MM.1S (cell line): Measurements from ENCODE around the gene KCNQ5.

ENCODE experiments used
- DNase-seq: peaks from one replicate; pipeline ENCODE4 v3.0.0-alpha.2; 2015
- H2AFZ ChIP-seq: fragments of 300-600 bp; sonication (generic); 2 replicates; pipeline ENCODE4 v1.6.0; 2016; ENCODE audit warnings: antibody characterized with exemption, low read length
- H3F3A ChIP-seq: fragments of 300-600 bp; sonication (generic); 2 replicates; pipeline ENCODE4 v1.6.1; 2016; ENCODE audit warnings: mild to moderate bottlenecking, antibody characterized with exemption, low read length, moderate library complexity, mixed read lengths; ENCODE audit not compliant: insufficient read depth
- H3K27ac ChIP-seq: fragments of 300-600 bp; sonication (generic); 2 replicates; pipeline ENCODE4 v1.5.1; 2016; ENCODE audit warnings: mild to moderate bottlenecking, low read length
- H3K27me3 ChIP-seq: fragments of 300-600 bp; sonication (generic); replicated peaks from 2 replicates; pipeline ENCODE4 v1.6.0; 2016; ENCODE audit warnings: low read length; ENCODE audit not compliant: insufficient read depth
- H3K36me3 ChIP-seq: fragments of 300-600 bp; sonication (generic); replicated peaks from 2 replicates; pipeline ENCODE4 v1.6.1; 2016; ENCODE audit warnings: mild to moderate bottlenecking, low read length, mixed read lengths; ENCODE audit not compliant: insufficient read depth
- H3K4me1 ChIP-seq: fragments of 300-600 bp; sonication (generic); 2 replicates; pipeline ENCODE4 v1.6.1; 2016; ENCODE audit warnings: low read length, mixed read lengths
- H3K4me2 ChIP-seq: fragments of 300-600 bp; sonication (generic); 2 replicates; pipeline ENCODE4 v1.6.0; 2016; ENCODE audit warnings: low read depth, low read length
- H3K4me3 ChIP-seq: fragments of 300-600 bp; sonication (generic); 2 replicates; pipeline ENCODE4 v1.5.1; 2016; ENCODE audit warnings: low read length, mixed read lengths
- H3K79me2 ChIP-seq: fragments of 300-600 bp; sonication (generic); 2 replicates; pipeline ENCODE4 v1.6.1; 2016; ENCODE audit warnings: mixed run types, low read length, mixed read lengths
- H3K9ac ChIP-seq: fragments of 300-600 bp; sonication (generic); 2 replicates; pipeline ENCODE4 v1.6.1; 2016; ENCODE audit warnings: low read length, mixed read lengths
- H3K9me2 ChIP-seq: fragments of 300-600 bp; sonication (generic); replicated peaks from 2 replicates; pipeline ENCODE4 v1.6.1; 2016; ENCODE audit warnings: mild to moderate bottlenecking, low read length, mixed read lengths; ENCODE audit not compliant: insufficient read depth
- H3K9me3 ChIP-seq: fragments of 300-600 bp; sonication (generic); replicated peaks from 2 replicates; pipeline ENCODE4 v1.6.1; 2016; ENCODE audit warnings: mild to moderate bottlenecking, low read length, mixed read lengths; ENCODE audit not compliant: insufficient read depth
- H4K20me1 ChIP-seq: fragments of 300-600 bp; sonication (generic); 2 replicates; pipeline ENCODE4 v1.6.1; 2016; ENCODE audit warnings: mild to moderate bottlenecking, low read length, moderate library complexity, mixed read lengths; ENCODE audit not compliant: insufficient read depth
- EZH2 ChIP-seq: fragments of 300-600 bp; sonication (generic); optimal IDR thresholded peaks from 2 replicates; pipeline ENCODE3; 2017; ENCODE audit warnings: low read depth, mild to moderate bottlenecking, antibody characterized with exemption, low read length, mixed read lengths
- EZH2phosphoT487 ChIP-seq: fragments of 300-600 bp; sonication (generic); IDR thresholded peaks from 2 replicates; pipeline ENCODE4 v1.6.1; 2018; ENCODE audit warnings: antibody characterized with exemption, low read length
- TF ChIP-seq, protein P1 (sequence below): fragments of 300-600 bp; sonication (generic); IDR thresholded peaks from 2 replicates; pipeline ENCODE4 v1.5.1; 2016; ENCODE audit warnings: antibody characterized with exemption, low read length, mixed read lengths

The KCNQ5 gene

DNA sequence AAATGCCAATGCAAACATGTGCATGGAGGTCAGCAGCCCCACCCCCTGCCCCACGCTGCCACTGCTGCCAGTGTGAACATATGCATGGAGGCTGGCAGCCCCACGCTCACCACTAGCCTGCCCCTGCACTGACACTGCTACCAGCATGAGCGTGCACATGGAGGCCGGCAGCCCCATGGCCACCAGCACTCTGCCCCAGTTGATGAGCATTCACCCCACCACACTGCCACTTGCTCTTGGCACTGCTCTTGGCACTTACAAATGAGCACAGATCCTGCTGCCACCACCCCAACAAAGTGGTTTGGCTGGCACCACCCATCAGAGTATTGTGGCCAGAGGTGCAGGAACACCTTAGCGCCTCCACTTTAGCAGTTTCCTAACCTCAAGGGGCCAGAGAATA lies 429.3 kb downstream of the KCNQ5 start:
- Histone ChIP-seq H3K79me2 (no peaks in the 10 kb centered on the region), H4K20me1 (no peaks in the 10 kb centered on the region), H3K4me2 (no peak overlapping the region), H3K27ac (no peak overlapping the region), H3K9me2 (no peaks in the 10 kb centered on the region), H2AFZ (no peak overlapping the region), H3K36me3 (no peaks in the 10 kb centered on the region), H3K9me3 (no peaks in the 10 kb centered on the region), H3F3A (no peaks in the 10 kb centered on the region), H3K4me3 (no peak overlapping the region), H3K9ac (no peak overlapping the region), H3K27me3 (no peaks in the 10 kb centered on the region), H3K4me1 (no peaks in the 10 kb centered on the region)
- no peak for DNase-seq
- TF ChIP-seq EZH2 = no peak
- TF ChIP-seq, protein P1, sequence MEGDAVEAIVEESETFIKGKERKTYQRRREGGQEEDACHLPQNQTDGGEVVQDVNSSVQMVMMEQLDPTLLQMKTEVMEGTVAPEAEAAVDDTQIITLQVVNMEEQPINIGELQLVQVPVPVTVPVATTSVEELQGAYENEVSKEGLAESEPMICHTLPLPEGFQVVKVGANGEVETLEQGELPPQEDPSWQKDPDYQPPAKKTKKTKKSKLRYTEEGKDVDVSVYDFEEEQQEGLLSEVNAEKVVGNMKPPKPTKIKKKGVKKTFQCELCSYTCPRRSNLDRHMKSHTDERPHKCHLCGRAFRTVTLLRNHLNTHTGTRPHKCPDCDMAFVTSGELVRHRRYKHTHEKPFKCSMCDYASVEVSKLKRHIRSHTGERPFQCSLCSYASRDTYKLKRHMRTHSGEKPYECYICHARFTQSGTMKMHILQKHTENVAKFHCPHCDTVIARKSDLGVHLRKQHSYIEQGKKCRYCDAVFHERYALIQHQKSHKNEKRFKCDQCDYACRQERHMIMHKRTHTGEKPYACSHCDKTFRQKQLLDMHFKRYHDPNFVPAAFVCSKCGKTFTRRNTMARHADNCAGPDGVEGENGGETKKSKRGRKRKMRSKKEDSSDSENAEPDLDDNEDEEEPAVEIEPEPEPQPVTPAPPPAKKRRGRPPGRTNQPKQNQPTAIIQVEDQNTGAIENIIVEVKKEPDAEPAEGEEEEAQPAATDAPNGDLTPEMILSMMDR = no peak
- no peak for TF ChIP-seq EZH2phosphoT487

- TF ChIP-seq, protein P1 = no peak
- TF ChIP-seq EZH2 (no peak), EZH2phosphoT487 (no peak)
- H3K9me2 ChIP-seq = no peaks in the 10 kb centered on the region
- H3K27ac ChIP-seq = no peak overlapping the region
- H3F3A ChIP-seq = no peaks in the 10 kb centered on the region
- no peaks in the 10 kb centered on the region for H3K9me3 ChIP-seq
- H4K20me1 ChIP-seq = no peaks in the 10 kb centered on the region
- no peaks in the 10 kb centered on the region for H3K27me3 ChIP-seq
- H3K79me2 ChIP-seq = no peaks in the 10 kb centered on the region
- H3K4me3 ChIP-seq = no peak overlapping the region
- no peak overlapping the region for H2AFZ ChIP-seq
- no peak overlapping the region for H3K4me2 ChIP-seq
- no peak for DNase-seq
- no peaks in the 10 kb centered on the region for H3K36me3 ChIP-seq
- H3K9ac ChIP-seq = no peak overlapping the region
- H3K4me1 ChIP-seq = no peaks in the 10 kb centered on the region
Observed at GRCh38 chr6:73054958-73055357, 433.1 kb downstream of the KCNQ5 start.

DNA sequence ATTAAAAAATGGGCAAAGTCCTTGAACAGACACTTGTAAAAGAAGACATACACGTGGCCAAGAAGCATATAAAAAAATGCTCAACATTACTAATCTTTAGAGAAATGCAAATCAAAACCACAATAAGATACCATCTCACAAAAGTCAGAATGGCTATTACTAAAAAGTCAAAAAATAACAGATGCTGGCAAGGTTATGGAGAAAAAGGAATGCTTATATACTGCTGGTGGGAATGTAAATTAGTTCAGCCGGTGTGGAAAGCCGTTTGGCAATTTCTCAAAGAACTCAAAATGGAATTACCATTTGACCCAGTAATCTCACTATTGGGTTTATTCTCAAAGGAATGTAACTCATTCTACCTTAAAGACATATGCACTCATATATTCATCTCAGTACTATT lies 436.9 kb downstream of the KCNQ5 start:
- no peak for DNase-seq
- no peak overlapping the region for H3K4me3 ChIP-seq

More for the DNA sequence above, 436.9 kb downstream of the KCNQ5 start:
- no peaks in the 10 kb centered on the region for H3F3A ChIP-seq
- H3K27me3 ChIP-seq = no peaks in the 10 kb centered on the region
- no peak overlapping the region for H3K4me2 ChIP-seq
- H3K9me3 ChIP-seq = no peaks in the 10 kb centered on the region
- H3K36me3 ChIP-seq = no peaks in the 10 kb centered on the region
- no peak for TF ChIP-seq EZH2
- TF ChIP-seq EZH2phosphoT487 = no peak
- TF ChIP-seq, protein P1 = no peak
- H4K20me1 ChIP-seq = no peaks in the 10 kb centered on the region
- H3K79me2 ChIP-seq = no peaks in the 10 kb centered on the region
- H2AFZ ChIP-seq = no peak overlapping the region
- H3K27ac ChIP-seq = no peak overlapping the region
- no peaks in the 10 kb centered on the region for H3K9me2 ChIP-seq
- H3K4me1 ChIP-seq = no peaks in the 10 kb centered on the region
- H3K9ac ChIP-seq = no peak overlapping the region
